Neuronal stem cell (in vitro differentiated cells): ENCODE data around the gene PRPF6.
"Not testable (repeated sequence)": the region's sequence is repeated elsewhere in the genome, so short reads cannot be mapped to it uniquely, and the experiment has no call there.

Source experiments
- DNase-seq: peaks from one replicate; pipeline ENCODE4 v3.0.0-alpha.2; 2013; ENCODE audit warnings: low spot score
- H2AFZ ChIP-seq: one replicate; pipeline ENCODE4 v1.6.1; 2013; ENCODE audit warnings: mild to moderate bottlenecking, low read length, inconsistent platforms
- H2AK5ac ChIP-seq: 2 replicates; pipeline ENCODE4 v1.6.1; 2013; ENCODE audit warnings: low read depth, mild to moderate bottlenecking, inconsistent platforms, low read length, moderate library complexity, mixed read lengths
- H2BK120ac ChIP-seq: 2 replicates; pipeline ENCODE4 v1.6.1; 2013; ENCODE audit warnings: low read depth, mild to moderate bottlenecking, inconsistent platforms, low read length, moderate library complexity, mixed read lengths
- H2BK12ac ChIP-seq: one replicate; pipeline ENCODE4 v1.6.1; 2013; ENCODE audit warnings: low read length, inconsistent platforms
- H2BK15ac ChIP-seq: 2 replicates; pipeline ENCODE4 v1.6.1; 2013; ENCODE audit warnings: mild to moderate bottlenecking, low read length, inconsistent platforms, mixed read lengths
- H2BK5ac ChIP-seq: one replicate; pipeline ENCODE4 v1.6.1; 2013; ENCODE audit warnings: inconsistent platforms, mild to moderate bottlenecking, low read length, moderate library complexity
- H3K14ac ChIP-seq: one replicate; pipeline ENCODE4 v1.6.1; 2013; ENCODE audit warnings: low read length, inconsistent platforms
- H3K18ac ChIP-seq: 2 replicates; pipeline ENCODE4 v1.6.1; 2013; ENCODE audit warnings: low read length, inconsistent platforms
- H3K23ac ChIP-seq: 2 replicates; pipeline ENCODE4 v1.6.1; 2013; ENCODE audit warnings: low read depth, mild to moderate bottlenecking, mixed read lengths, low read length, inconsistent platforms; ENCODE audit not compliant: poor library complexity
- H3K27ac ChIP-seq: replicated peaks from 3 replicates; pipeline ENCODE4 v1.5.1; 2013; ENCODE audit warnings: low read length, inconsistent platforms
- H3K27me3 ChIP-seq, 3 experiments: 2 replicates each; pipeline ENCODE4 v1.6.1; 2013; ENCODE audit warnings: low read length in 3 of 3, mild to moderate bottlenecking in 2 of 3, inconsistent platforms in 1 of 3, low read depth in 1 of 3, mixed read lengths in 1 of 3, moderate library complexity in 1 of 3; ENCODE audit not compliant: control insufficient read depth in 3 of 3, insufficient read depth in 3 of 3
- H3K36me3 ChIP-seq, 2 donors: replicated peaks in 1 of 2; 2 replicates each; pipeline ENCODE4 v1.6.1; 2013; ENCODE audit warnings: low read length in 2 of 2; ENCODE audit not compliant: control insufficient read depth in 2 of 2, insufficient read depth in 2 of 2
- H3K4ac ChIP-seq: 2 replicates; pipeline ENCODE4 v1.6.1; 2013; ENCODE audit warnings: inconsistent platforms, mild to moderate bottlenecking, low read length, moderate library complexity
- H3K4me1 ChIP-seq, 2 donors: 1 replicate in 1 of 2; 2 replicates in 1 of 2; pipeline ENCODE4 v1.6.1; 2013; ENCODE audit warnings: low read length in 2 of 2, low read depth in 1 of 2; ENCODE audit not compliant: control insufficient read depth in 2 of 2, insufficient read depth in 1 of 2
- H3K4me2 ChIP-seq: one replicate; pipeline ENCODE4 v1.6.1; 2013; ENCODE audit warnings: mild to moderate bottlenecking, low read length, inconsistent platforms; ENCODE audit not compliant: insufficient read depth, poor library complexity, severe bottlenecking
- H3K4me3 ChIP-seq, 2 donors: 2 replicates each; pipeline ENCODE4 v1.5.1; 2013; ENCODE audit warnings: low read length in 2 of 2, mild to moderate bottlenecking in 2 of 2, inconsistent platforms in 1 of 2, moderate library complexity in 1 of 2
- H3K79me1 ChIP-seq: one replicate; pipeline ENCODE4 v1.6.1; 2013; ENCODE audit warnings: low read depth, mild to moderate bottlenecking, inconsistent platforms, low read length, moderate library complexity
- H3K9ac ChIP-seq: one replicate; pipeline ENCODE4 v1.6.1; 2013; ENCODE audit warnings: mild to moderate bottlenecking, low read depth, low read length, inconsistent platforms; ENCODE audit not compliant: poor library complexity
- H3K9me3 ChIP-seq, 2 donors: replicated peaks in 1 of 2; 2 replicates each; pipeline versions ENCODE3 to v1.6.1; 2013; ENCODE audit warnings: low read length in 2 of 2, mild to moderate bottlenecking in 2 of 2, inconsistent platforms in 1 of 2, low read depth in 1 of 2, mixed read lengths in 1 of 2, moderate library complexity in 1 of 2; ENCODE audit not compliant: control insufficient read depth in 2 of 2, insufficient read depth in 1 of 2
- H4K8ac ChIP-seq: one replicate; pipeline ENCODE4 v1.6.1; 2013; ENCODE audit warnings: low read depth, mild to moderate bottlenecking, inconsistent platforms, low read length, moderate library complexity
- H4K91ac ChIP-seq: one replicate; pipeline ENCODE4 v1.6.1; 2013; ENCODE audit warnings: low read length, low read depth, mild to moderate bottlenecking, inconsistent platforms; ENCODE audit not compliant: poor library complexity
- WGBS, 2 donors: extraction: QIAGEN DNeasy Blood & Tissue Kit; methylation state at CpG; one replicate each; pipeline ENCODE4 v1.1.7; 2013; ENCODE audit warnings: missing lambda C conversion rate in 2 of 2, mixed read lengths in 1 of 2; ENCODE audit not compliant: insufficient read length in 2 of 2, insufficient replicate concordance in 1 of 2; ENCODE audit errors: extremely low coverage in 2 of 2; 5-methylcytosine and 5-hydroxymethylcytosine counted together

PRPF6 gene

DNA sequence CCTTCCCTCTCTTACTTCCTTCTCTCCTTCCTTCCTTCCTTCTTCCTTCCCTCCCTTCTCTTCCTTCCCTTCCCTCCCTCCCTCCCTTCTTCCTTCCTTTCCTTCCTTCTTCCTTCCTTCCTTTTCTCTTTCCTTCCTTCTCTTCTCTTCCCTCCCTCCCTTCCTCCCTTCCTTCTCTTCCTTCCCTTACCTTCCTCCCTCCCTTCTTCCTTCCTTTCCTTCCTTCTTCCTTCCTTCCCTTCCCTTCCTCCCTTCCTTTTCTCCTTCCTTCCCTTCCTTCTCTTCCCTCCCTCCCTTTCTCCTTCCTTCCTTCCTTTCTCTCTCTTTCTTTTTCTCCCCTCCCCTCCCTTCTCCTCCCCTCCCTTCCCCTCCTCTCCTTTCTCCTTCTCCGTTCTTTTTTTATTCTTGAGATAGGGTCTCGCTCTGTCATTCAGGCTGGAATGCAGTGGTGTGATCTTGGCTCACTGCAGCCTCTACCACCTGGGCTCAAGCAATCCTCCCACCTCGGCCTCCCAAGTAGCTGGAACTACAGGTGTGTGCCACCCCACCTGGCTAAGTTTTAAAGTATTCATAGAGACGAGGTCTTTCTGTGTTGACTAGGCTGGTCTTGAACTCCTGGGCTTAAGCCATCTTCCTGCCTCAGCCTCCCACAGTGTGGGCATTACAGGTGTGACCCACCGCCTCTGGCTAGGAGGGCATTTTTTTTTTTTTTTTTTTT lies 10.1 kb upstream of the PRPF6 start:
- H2AFZ ChIP-seq: no peak overlapping the region
- peaks cover 11 to 13% of the 10 kb centered on the region in 2 donors for H3K4me1 ChIP-seq
- peaks cover 4% of the 10 kb centered on the region for H3K79me1 ChIP-seq
- peak overlapping the region; percentile 89 for H3K14ac ChIP-seq
- H4K8ac ChIP-seq: no peak overlapping the region
- no peak overlapping the region for H3K27ac ChIP-seq
- H2BK15ac ChIP-seq: peak overlapping the region; percentile 67
- no peak for DNase-seq
- peaks cover 0 to 22% of the 10 kb centered on the region in 2 donors for H3K9me3 ChIP-seq
- H2BK5ac ChIP-seq: no peak overlapping the region
- no peak overlapping the region for H3K4me2 ChIP-seq
- no peak overlapping the region for H3K9ac ChIP-seq
- peak overlapping the region; percentile 88 for H2AK5ac ChIP-seq
- H2BK12ac ChIP-seq: no peak overlapping the region
- H2BK120ac ChIP-seq: no peak overlapping the region
- H3K23ac ChIP-seq: peak overlapping the region; percentile 91
- no CpG with 5 or more reads among the region's 5 CpGs for WGBS, 2 donors
- no peak overlapping the region for H3K18ac ChIP-seq
- H3K4ac ChIP-seq: no peak overlapping the region
- peak overlapping the region in 1 of 2 donors; percentile 71 for H3K4me3 ChIP-seq
- no peak overlapping the region for H4K91ac ChIP-seq
- H3K36me3 ChIP-seq: peaks cover 24 to 31% of the 10 kb centered on the region in 2 donors
- peaks cover 0 to 9% (median 0%) of the 10 kb centered on the region in 3 experiments for H3K27me3 ChIP-seq

DNA sequence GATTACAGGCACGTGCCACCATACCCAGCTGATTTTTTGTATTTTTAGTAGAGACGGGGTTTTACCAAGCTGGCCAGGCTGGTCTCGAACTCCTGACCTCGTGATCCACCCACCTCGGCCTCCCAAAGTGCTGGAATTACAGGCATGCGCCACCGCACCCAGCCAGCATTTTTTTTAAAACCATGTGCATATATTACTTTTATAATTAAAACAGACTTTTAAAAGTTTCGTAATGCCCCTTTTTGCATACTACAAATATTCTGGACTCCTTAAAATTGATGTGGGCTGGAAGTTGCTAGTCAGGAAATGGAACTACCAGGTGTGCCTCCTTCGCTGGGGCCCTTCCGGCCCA lies 9.0 kb upstream of the PRPF6 start:
- not testable (repeated sequence) for H3K18ac ChIP-seq, DNase-seq, H4K91ac ChIP-seq, H3K9ac ChIP-seq, H3K4me2 ChIP-seq, H4K8ac ChIP-seq, H2BK12ac ChIP-seq, H3K14ac ChIP-seq, H3K79me1 ChIP-seq, H3K23ac ChIP-seq, H3K27me3 ChIP-seq, H2BK15ac ChIP-seq, H3K4me3 ChIP-seq, H3K27ac ChIP-seq, H2AFZ ChIP-seq, H3K4ac ChIP-seq, H2BK120ac ChIP-seq
- Histone ChIP-seq H2AK5ac (peak overlapping the region; percentile 80), H3K4me1 (peaks cover 11 to 13% of the 10 kb centered on the region in 2 donors), H3K36me3 (peaks cover 14 to 20% of the 10 kb centered on the region in 2 donors), H3K9me3 (peaks cover 0 to 12% of the 10 kb centered on the region in 2 donors), H2BK5ac (peak overlapping the region; percentile 3)
- WGBS, 2 donors: no CpG with 5 or more reads among the region's 10 CpGs

DNA sequence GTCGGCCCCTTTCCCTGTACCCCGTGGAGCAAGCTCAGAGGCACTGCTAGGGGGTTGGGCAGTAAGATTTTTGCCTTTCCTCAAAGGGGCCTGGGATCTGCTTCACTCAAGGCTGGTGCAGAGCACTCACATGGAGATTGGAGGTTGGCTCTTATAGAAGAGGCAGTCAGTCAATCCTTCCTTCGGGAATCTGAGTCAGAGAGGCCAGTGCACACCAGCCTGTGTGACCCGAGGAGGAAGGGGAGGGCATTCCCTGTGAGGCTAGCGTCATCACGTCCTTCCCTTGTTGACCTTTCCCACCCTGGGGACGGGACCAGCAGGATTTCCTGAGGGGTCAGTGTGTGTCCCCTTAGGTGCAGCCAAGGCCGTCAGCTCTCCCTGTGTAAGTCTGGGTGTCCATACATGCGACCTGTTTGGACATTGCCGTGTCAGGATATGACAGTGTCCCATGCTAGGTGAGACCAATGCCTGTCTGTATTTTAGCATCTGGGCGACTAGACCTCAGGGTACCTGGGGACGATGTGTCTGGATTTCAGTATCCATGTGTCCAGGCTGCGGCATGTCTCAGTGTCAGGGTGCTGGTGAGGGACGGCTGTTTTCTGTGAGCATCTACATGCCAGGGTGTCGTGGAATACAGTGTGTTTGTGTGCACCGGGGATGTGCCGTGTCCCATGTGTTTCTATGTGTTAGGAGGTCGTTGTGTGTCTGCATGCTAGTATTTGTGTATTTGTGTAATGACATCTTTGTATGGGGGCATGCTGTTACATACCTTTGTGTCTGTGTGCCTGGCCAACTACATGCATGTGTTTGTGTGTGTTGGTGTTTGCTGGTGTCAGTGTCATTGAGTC lies 8.4 kb upstream of the PRPF6 start:
- Histone ChIP-seq H4K8ac (peak overlapping the region; percentile 43), H3K4me2 (no peak overlapping the region), H3K9me3 (peaks cover 0 to 6% of the 10 kb centered on the region in 2 donors), H3K9ac (peak overlapping the region; percentile 18), H2AFZ (no peak overlapping the region), H2AK5ac (peak overlapping the region; percentile 80), H3K36me3 (peaks cover 8 to 14% of the 10 kb centered on the region in 2 donors), H2BK5ac (peak overlapping the region; percentile 3), H3K4ac (peak overlapping the region; percentile 41), H3K18ac (no peak overlapping the region), H3K4me3 (peak overlapping the region in 1 of 2 donors; percentile 47), H3K79me1 (peaks cover 2% of the 10 kb centered on the region), H2BK12ac (peak overlapping the region; percentile 76), H2BK15ac (no peak overlapping the region), H3K27me3 (peaks cover 0 to 9% (median 0%) of the 10 kb centered on the region in 3 experiments), H3K14ac (no peak overlapping the region), H2BK120ac (no peak overlapping the region), H4K91ac (peak overlapping the region; percentile 59), H3K23ac (no peak overlapping the region), H3K27ac (no peak overlapping the region), H3K4me1 (peaks cover 11 to 13% of the 10 kb centered on the region in 2 donors)
- WGBS, 2 donors: no CpG with 5 or more reads among the region's 18 CpGs
- DNase-seq: no peak

DNA sequence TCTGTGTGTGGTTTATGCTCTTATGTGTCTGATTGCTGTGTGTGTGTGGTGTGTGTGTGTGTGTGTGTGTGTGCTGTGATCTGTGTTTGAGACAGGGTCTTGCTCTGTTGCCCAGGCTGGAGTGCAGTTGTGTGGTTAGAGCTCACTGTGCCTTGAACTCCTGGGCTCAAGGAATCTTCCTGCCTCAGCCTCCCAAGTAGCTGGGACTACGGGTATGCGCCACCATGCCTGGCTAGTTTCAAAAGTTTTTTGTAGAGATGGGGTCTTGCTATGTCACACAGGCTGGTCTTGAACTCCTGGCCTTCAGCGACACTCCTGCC lies 7.8 kb upstream of the PRPF6 start:
- H3K9ac ChIP-seq: no peak overlapping the region
- H3K36me3 ChIP-seq: peaks cover 3 to 8% of the 10 kb centered on the region in 2 donors
- H2BK15ac ChIP-seq: no peak overlapping the region
- peaks cover 0 to 9% (median 0%) of the 10 kb centered on the region in 3 experiments for H3K27me3 ChIP-seq
- DNase-seq: no peak
- H3K23ac ChIP-seq: no peak overlapping the region
- peaks cover 2% of the 10 kb centered on the region for H3K79me1 ChIP-seq
- H3K4ac ChIP-seq: no peak overlapping the region
- no peak overlapping the region for H2BK5ac ChIP-seq
- no peak overlapping the region for H4K8ac ChIP-seq
- H3K4me2 ChIP-seq: no peak overlapping the region
- H3K9me3 ChIP-seq: peaks cover 0 to under 1% of the 10 kb centered on the region in 2 donors
- H3K18ac ChIP-seq: no peak overlapping the region
- H3K4me3 ChIP-seq: peak overlapping the region in 1 of 2 donors; percentile 47
- H2AFZ ChIP-seq: no peak overlapping the region
- no peak overlapping the region for H4K91ac ChIP-seq
- no peak overlapping the region for H2AK5ac ChIP-seq
- no peak overlapping the region for H3K14ac ChIP-seq
- H2BK12ac ChIP-seq: no peak overlapping the region
- WGBS, 2 donors: no CpG with 5 or more reads among the region's 3 CpGs
- H3K27ac ChIP-seq: no peak overlapping the region
- H2BK120ac ChIP-seq: no peak overlapping the region
- peaks cover 11 to 12% of the 10 kb centered on the region in 2 donors for H3K4me1 ChIP-seq
